Aorta (tissue), 5 donors: ENCODE measurements around the gene NACC2. TPM values are rescaled to one million over a fixed set of nuclear protein-coding genes. Genes with fewer than 3 reads are reported as not detected.

Experiments used
- ATAC-seq: fragments of 200-7000 bp; cut with Tn5 transposase; one replicate; pipeline ENCODE4 v1.9.1; 2022; ENCODE audit warnings: moderate library complexity; ENCODE audit not compliant: low FRiP score
- DNase-seq, 2 donors: peaks; one replicate each; pipeline ENCODE4 v3.0.0-alpha.2; 2020
- H3K27ac ChIP-seq, 2 donors: one replicate each; pipeline ENCODE4 v1.5.1; 2013; ENCODE audit warnings: low read length in 2 of 2, mild to moderate bottlenecking in 2 of 2, moderate library complexity in 2 of 2, control low read depth in 1 of 2, inconsistent platforms in 1 of 2, low read depth in 1 of 2
- H3K27me3 ChIP-seq, 2 donors: one replicate each; pipeline ENCODE4 v1.6.1; 2013; ENCODE audit warnings: control low read depth in 1 of 2, low read length in 1 of 2, mild to moderate bottlenecking in 1 of 2, moderate library complexity in 1 of 2; ENCODE audit not compliant: insufficient read depth in 2 of 2, control insufficient read depth in 1 of 2
- H3K36me3 ChIP-seq, 2 donors: one replicate each; pipeline ENCODE4 v1.6.1; 2013; ENCODE audit warnings: control low read depth in 1 of 2, low read length in 1 of 2, mild to moderate bottlenecking in 1 of 2; ENCODE audit not compliant: insufficient read depth in 2 of 2, control insufficient read depth in 1 of 2
- H3K4me1 ChIP-seq, 2 donors: one replicate each; pipeline ENCODE4 v1.6.1; 2013; ENCODE audit warnings: low read length in 2 of 2, control low read depth in 1 of 2, mild to moderate bottlenecking in 1 of 2, moderate library complexity in 1 of 2; ENCODE audit not compliant: insufficient read depth in 2 of 2, control insufficient read depth in 1 of 2
- H3K4me3 ChIP-seq, 2 donors: one replicate each; pipeline ENCODE4 v1.5.1; 2013; ENCODE audit warnings: low read length in 2 of 2, control low read depth in 1 of 2, mild to moderate bottlenecking in 1 of 2
- H3K9me3 ChIP-seq: one replicate; pipeline ENCODE4 v1.6.1; 2013; ENCODE audit warnings: mild to moderate bottlenecking, low read length; ENCODE audit not compliant: control insufficient read depth
- WGBS, 2 donors: extraction: QIAGEN DNeasy Blood & Tissue Kit; methylation state at CpG; one replicate each; pipeline ENCODE4 v1.1.7; 2013; 5-methylcytosine and 5-hydroxymethylcytosine counted together
- intact Hi-C, 2 donors: fragments of 100-400 bp; cut with DNase I; formaldehyde crosslinking; loops; one replicate each; pipeline versions ENCODE4 v1.14.2 to v1.15.0; 2022
- polyA plus RNA-seq, 2 donors: library from polyadenylated mRNA; stranded (reverse); fragments of 200-250 nt; gene quantifications; one replicate each; pipeline ENCODE4 v1.2.3, GENCODE V29; 2013
- total RNA-seq, 2 donors: library from RNA; stranded (reverse); fragmentation: NEBNext Ultra II Directional; extraction: Animal tissue kit (Norgen Biotek cat#: 25700); gene quantifications; one replicate each; pipeline ENCODE4 v1.2.1, GENCODE V29; 2021
- donor health status: healthy with polysubstance abuse.
- donor health status: Bipolar disorder and iron deficiency.
- donor health status: DM: no; HTN: no; CAD: no.
- donor health status: DM: no; HTN: no; CAD: no.
- donor health status: DM: yes; HTN: yes; CAD: no.

Gene NACC2
- total and polyA plus RNA-seq, 4 donors, result 10.5 to 61.0 (median 31.5) TPM

GRCh38 chr9:136081826-136082495, 13.1 kb downstream of the NACC2 start:
- DNase-seq, result peak; percentile 32 to 67
- intact Hi-C loops, result no loop called here
- WGBS, 2 donors, result 87 to 88% methylated on average over 24 of the region's 24 CpGs

GRCh38 chr9:136081113-136081825, 13.8 kb downstream of the NACC2 start:
- Histone ChIP-seq H3K4me1 (no peaks in the 10 kb centered on the region), H3K27ac (no peak overlapping the region), H3K9me3 (no peaks in the 10 kb centered on the region), H3K36me3 (no peaks in the 10 kb centered on the region), H3K27me3 (no peaks in the 10 kb centered on the region), H3K4me3 (no peak overlapping the region)
- intact Hi-C loops, result no loop called here
- DNase-seq (peak; percentile 48 to 73), ATAC-seq (no peak)
- 60 to 67% methylated on average over 26 to 27 of the region's 27 CpGs for WGBS, 2 donors

More at GRCh38 chr9:136081826-136082495, 13.1 kb downstream of the NACC2 start:
- H3K36me3 ChIP-seq, result no peaks in the 10 kb centered on the region
- no peak overlapping the region for H3K4me3 ChIP-seq
- no peaks in the 10 kb centered on the region for H3K9me3 ChIP-seq
- H3K4me1 ChIP-seq, result no peaks in the 10 kb centered on the region
- H3K27ac ChIP-seq, result no peak overlapping the region
- H3K27me3 ChIP-seq, result no peaks in the 10 kb centered on the region
- no peak for ATAC-seq

DNA sequence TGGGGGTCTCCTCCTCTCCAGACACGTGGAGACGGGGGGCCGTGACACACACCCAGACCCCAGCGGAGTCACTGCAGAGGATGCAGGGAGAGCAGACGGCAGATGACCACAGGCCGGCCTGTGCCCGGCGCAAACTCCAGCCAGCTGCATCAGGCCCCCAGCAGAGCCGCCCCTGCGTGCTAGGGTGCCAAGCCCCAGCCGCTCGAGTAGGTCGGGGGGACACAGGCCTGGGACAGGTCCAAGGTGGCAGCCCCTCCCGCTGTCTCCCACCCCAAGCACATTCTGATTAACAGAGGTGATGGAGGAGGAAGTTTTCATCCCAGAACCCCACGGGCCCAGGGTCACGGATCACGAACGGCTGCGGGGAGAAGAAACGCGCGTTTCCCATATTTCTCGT, 14.4 kb downstream of the NACC2 start:
- Histone ChIP-seq H3K27ac (no peak overlapping the region), H3K4me1 (no peaks in the 10 kb centered on the region), H3K4me3 (no peak overlapping the region), H3K9me3 (no peaks in the 10 kb centered on the region), H3K36me3 (no peaks in the 10 kb centered on the region), H3K27me3 (no peaks in the 10 kb centered on the region)
- WGBS, 2 donors, result 84 to 88% methylated on average over 23 of the region's 23 CpGs
- DNase-seq, result peak in 1 of 2 donors; percentile 25
- no peak for ATAC-seq
- intact Hi-C loops, result no loop called here

DNA sequence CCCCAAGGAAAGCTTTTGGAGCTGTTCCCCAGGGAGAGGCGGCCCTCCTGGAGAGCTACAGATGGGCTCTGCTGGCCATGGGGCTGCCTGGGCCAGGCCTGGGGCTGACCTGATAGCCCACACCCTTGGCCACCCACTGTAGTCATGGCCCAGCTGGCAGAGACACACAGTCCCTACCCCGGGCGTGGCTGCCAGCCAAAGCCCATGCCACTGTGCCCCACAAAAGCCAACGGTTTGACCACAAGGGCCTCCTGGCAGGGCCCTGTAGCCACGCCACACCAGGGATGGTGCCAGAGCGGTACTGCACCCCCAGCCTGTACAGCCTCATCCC, 15.2 kb downstream of the NACC2 start:
- H3K36me3 ChIP-seq, result no peaks in the 10 kb centered on the region
- H3K4me1 ChIP-seq, result no peaks in the 10 kb centered on the region
- H3K9me3 ChIP-seq, result no peaks in the 10 kb centered on the region
- peak overlapping the region in 1 of 2 donors; percentile 6 for H3K27ac ChIP-seq
- H3K4me3 ChIP-seq, result no peak overlapping the region
- intact Hi-C loops, result no loop called here
- H3K27me3 ChIP-seq, result no peaks in the 10 kb centered on the region
- DNase-seq, result peak in 1 of 2 donors; percentile 44
- WGBS, 2 donors, result 28 to 30% methylated on average over 6 of the region's 6 CpGs
- peak; percentile 27 for ATAC-seq

GRCh38 chr9:136079211-136079915, 15.7 kb downstream of the NACC2 start:
- H3K27ac ChIP-seq, result peak overlapping the region in 1 of 2 donors; percentile 6
- 35 to 42% methylated on average over 16 of the region's 16 CpGs for WGBS, 2 donors
- H3K4me1 ChIP-seq, result no peaks in the 10 kb centered on the region
- H3K27me3 ChIP-seq, result no peaks in the 10 kb centered on the region
- ATAC-seq (peak; percentile 3), DNase-seq (peak in 1 of 2 donors; percentile 44)
- intact Hi-C loops, result no loop called here
- no peaks in the 10 kb centered on the region for H3K9me3 ChIP-seq
- no peak overlapping the region for H3K4me3 ChIP-seq
- H3K36me3 ChIP-seq, result no peaks in the 10 kb centered on the region

DNA sequence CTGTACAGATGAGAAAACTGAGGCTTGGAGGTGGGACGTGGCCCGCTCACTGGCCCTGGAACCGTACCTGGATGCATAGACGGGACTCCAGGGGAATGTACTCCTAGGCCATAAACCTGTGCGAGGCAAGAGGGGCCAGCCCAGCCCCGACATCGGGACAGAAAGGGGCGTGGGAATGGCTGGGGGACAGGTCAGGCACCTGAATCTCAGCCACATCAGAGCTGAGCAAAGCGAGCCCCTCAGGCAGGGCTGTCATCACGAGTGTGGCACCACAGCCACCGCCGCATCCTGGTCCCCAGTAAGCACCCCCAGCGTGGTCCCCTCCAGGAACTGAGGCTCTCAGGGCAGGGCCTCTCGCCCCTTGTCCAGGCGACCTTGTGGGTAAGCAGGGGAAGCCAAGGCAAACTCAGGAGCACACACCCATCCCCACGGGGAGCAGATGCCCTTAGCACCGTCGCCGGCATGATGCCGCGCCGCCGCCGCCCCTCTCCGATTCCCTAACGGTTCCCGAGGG, 16.5 kb downstream of the NACC2 start:
- no peak overlapping the region for H3K27ac ChIP-seq
- H3K4me3 ChIP-seq, result no peak overlapping the region
- H3K36me3 ChIP-seq, result no peaks in the 10 kb centered on the region
- H3K27me3 ChIP-seq, result no peaks in the 10 kb centered on the region
- peak; percentile 31 to 74 for DNase-seq
- intact Hi-C loops, result no loop called here
- H3K9me3 ChIP-seq, result no peaks in the 10 kb centered on the region
- ATAC-seq, result no peak
- WGBS, 2 donors, result 85 to 86% methylated on average over 27 of the region's 27 CpGs
- H3K4me1 ChIP-seq, result no peaks in the 10 kb centered on the region

GRCh38 chr9:136078024-136078423, 17.1 kb downstream of the NACC2 start:
- H3K36me3 ChIP-seq, result no peaks in the 10 kb centered on the region
- H3K4me3 ChIP-seq, result no peak overlapping the region
- ATAC-seq (no peak), DNase-seq (peak; percentile 3 to 51)
- no peaks in the 10 kb centered on the region for H3K27me3 ChIP-seq
- H3K4me1 ChIP-seq, result no peaks in the 10 kb centered on the region
- H3K27ac ChIP-seq, result no peak overlapping the region
- H3K9me3 ChIP-seq, result no peaks in the 10 kb centered on the region
- 82 to 85% methylated on average over 12 of the region's 12 CpGs for WGBS, 2 donors
- intact Hi-C loops, result no loop called here

GRCh38 chr9:136077491-136077890, 17.6 kb downstream of the NACC2 start:
- intact Hi-C loops, result no loop called here
- H3K9me3 ChIP-seq, result no peaks in the 10 kb centered on the region
- no peaks in the 10 kb centered on the region for H3K4me1 ChIP-seq
- no peak overlapping the region for H3K4me3 ChIP-seq
- H3K27ac ChIP-seq, result no peak overlapping the region
- H3K27me3 ChIP-seq, result no peaks in the 10 kb centered on the region
- no peaks in the 10 kb centered on the region for H3K36me3 ChIP-seq
- ATAC-seq, result no peak
- DNase-seq, result peak in 1 of 2 donors; percentile 4
- WGBS, 2 donors, result 74 to 82% methylated on average over 8 of the region's 8 CpGs
